ENCODE results near the gene C14orf180. TPM values are rescaled to one million over a fixed set of nuclear protein-coding genes. Genes with fewer than 3 reads are reported as not detected.

C14orf180 gene
- total RNA-seq, 1 experiment from 2014 or later: not detected

DNA sequence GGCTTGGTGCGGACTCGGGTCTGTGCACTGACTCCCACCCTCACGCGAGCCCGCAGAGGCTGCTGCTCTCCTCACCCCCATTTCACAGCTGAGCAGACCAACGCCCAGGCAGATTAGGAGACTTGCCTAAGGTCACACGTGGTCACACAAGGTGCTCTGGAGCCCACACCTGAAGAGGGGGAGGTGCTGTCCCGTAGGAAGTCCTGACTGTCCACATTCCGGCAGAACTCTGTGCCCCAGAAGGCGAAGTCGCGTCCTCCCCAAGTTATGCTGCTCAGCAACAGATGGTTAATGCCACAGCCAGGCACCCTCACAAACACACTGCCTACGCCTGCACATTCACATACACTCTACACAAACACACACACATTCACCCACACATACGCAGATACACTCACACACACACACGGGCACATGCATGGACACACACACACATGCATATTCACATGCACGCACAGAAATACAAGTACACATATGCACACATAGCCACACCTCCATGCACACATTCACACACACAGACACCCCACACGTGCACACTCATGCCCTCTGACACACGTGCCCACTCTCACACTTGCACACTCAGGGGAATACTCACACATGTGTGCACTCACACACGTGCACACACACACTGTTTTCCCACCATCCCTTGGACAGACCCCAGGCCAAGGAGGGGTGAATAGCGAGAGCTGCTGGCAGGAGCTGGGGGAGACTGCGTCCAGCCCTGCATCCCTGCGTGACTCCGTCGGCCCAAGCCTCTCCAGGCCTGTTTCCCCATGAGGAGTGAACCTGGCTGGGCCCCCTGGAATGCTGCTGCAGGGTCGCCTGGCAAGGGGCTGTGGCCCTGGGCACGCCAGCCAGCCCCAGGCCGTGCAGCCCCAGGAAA is 4.1 kb downstream of the C14orf180 start:
- Histone ChIP-seq H3K27me3 (ENCODE audit: control insufficient read depth, insufficient read depth, low read length) (no peaks in the 10 kb centered on the region), H3K36me3 (ENCODE audit: control insufficient read depth, insufficient read depth, low read length) (no peaks in the 10 kb centered on the region), H3K4me1 (ENCODE audit: control insufficient read depth, insufficient read depth, low read length) (no peaks in the 10 kb centered on the region), H3K9me3 (ENCODE audit: control insufficient read depth, insufficient read depth, low read depth, low read length) (no peaks in the 10 kb centered on the region), H3K27ac (ENCODE audit: low read length) (no peak overlapping the region), H3K4me3 (ENCODE audit: low read depth in 2 of 2, low read length in 2 of 2) (no peak overlapping the region)
- CTCF ChIA-PET: no interaction called here
- no peak for ATAC-seq
- in situ Hi-C loops (cut with HindIII; ENCODE audit: low pct_unique_long_range_greater_than_20kb, low sequenced_read_pairs) (no loop called here), intact Hi-C loops (cut with micrococcal nuclease; ENCODE audit: unreplicated experiment) (no loop called here)
- POLR2A ChIA-PET: no interaction called here
- TF ChIP-seq SIN3A (IDR thresholded peaks at IDR 0.05; ENCODE audit: borderline replicate concordance, insufficient read depth, low read depth, low read length): no peak
- TF ChIP-seq, protein P1, sequence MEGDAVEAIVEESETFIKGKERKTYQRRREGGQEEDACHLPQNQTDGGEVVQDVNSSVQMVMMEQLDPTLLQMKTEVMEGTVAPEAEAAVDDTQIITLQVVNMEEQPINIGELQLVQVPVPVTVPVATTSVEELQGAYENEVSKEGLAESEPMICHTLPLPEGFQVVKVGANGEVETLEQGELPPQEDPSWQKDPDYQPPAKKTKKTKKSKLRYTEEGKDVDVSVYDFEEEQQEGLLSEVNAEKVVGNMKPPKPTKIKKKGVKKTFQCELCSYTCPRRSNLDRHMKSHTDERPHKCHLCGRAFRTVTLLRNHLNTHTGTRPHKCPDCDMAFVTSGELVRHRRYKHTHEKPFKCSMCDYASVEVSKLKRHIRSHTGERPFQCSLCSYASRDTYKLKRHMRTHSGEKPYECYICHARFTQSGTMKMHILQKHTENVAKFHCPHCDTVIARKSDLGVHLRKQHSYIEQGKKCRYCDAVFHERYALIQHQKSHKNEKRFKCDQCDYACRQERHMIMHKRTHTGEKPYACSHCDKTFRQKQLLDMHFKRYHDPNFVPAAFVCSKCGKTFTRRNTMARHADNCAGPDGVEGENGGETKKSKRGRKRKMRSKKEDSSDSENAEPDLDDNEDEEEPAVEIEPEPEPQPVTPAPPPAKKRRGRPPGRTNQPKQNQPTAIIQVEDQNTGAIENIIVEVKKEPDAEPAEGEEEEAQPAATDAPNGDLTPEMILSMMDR (IDR thresholded peaks at IDR 0.05): no peak
- TF ChIP-seq POLR2AphosphoS5 (IDR thresholded peaks at IDR 0.05; ENCODE audit: low read depth, low read length): no peak
- TF ChIP-seq TCF7L2 (IDR thresholded peaks at IDR 0.05; ENCODE audit: low read depth, low read length): no peak
- TF ChIP-seq, protein P2, sequence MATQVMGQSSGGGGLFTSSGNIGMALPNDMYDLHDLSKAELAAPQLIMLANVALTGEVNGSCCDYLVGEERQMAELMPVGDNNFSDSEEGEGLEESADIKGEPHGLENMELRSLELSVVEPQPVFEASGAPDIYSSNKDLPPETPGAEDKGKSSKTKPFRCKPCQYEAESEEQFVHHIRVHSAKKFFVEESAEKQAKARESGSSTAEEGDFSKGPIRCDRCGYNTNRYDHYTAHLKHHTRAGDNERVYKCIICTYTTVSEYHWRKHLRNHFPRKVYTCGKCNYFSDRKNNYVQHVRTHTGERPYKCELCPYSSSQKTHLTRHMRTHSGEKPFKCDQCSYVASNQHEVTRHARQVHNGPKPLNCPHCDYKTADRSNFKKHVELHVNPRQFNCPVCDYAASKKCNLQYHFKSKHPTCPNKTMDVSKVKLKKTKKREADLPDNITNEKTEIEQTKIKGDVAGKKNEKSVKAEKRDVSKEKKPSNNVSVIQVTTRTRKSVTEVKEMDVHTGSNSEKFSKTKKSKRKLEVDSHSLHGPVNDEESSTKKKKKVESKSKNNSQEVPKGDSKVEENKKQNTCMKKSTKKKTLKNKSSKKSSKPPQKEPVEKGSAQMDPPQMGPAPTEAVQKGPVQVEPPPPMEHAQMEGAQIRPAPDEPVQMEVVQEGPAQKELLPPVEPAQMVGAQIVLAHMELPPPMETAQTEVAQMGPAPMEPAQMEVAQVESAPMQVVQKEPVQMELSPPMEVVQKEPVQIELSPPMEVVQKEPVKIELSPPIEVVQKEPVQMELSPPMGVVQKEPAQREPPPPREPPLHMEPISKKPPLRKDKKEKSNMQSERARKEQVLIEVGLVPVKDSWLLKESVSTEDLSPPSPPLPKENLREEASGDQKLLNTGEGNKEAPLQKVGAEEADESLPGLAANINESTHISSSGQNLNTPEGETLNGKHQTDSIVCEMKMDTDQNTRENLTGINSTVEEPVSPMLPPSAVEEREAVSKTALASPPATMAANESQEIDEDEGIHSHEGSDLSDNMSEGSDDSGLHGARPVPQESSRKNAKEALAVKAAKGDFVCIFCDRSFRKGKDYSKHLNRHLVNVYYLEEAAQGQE (IDR thresholded peaks at IDR 0.05; ENCODE audit: insufficient read depth in 1 of 2, low read depth in 2 of 2, low read length in 1 of 2): no peak
- DNase-seq (ENCODE audit: low read depth, low spot score): no peak
- no TSS peak for BruUV-seq (replicated peaks)

DNA sequence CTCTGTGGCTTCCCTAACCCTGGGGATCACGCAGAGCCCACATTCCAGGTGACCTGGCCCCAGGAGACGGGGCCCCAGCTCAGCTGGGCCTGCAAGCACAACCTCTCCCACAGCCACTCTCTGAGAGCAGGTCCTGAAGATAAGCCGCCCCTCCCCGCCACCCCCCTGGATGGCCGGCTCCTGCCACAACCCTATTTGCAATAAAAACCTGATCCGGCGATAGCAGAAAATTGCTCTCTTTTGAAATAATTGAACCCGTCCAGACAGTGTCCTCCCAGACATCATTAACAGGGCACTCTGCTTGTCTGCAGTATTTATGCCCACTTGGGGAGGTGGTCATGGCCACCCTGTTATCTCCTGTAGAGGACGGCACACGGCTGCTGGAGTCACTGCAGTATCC is 5.0 kb downstream of the C14orf180 start:
- ChIA-PET CTCF (no interaction called here), POLR2A (no interaction called here)
- no peaks in the 10 kb centered on the region for H3K9me3 ChIP-seq (ENCODE audit: control insufficient read depth, insufficient read depth, low read depth, low read length)
- no TSS peak for BruUV-seq (replicated peaks)
- no peaks in the 10 kb centered on the region for H3K4me1 ChIP-seq (ENCODE audit: control insufficient read depth, insufficient read depth, low read length)
- no peak overlapping the region for H3K4me3 ChIP-seq (ENCODE audit: low read depth in 2 of 2, low read length in 2 of 2)
- ATAC-seq: no peak
- no peak overlapping the region for H3K27ac ChIP-seq (ENCODE audit: low read length)
- no peaks in the 10 kb centered on the region for H3K27me3 ChIP-seq (ENCODE audit: control insufficient read depth, insufficient read depth, low read length)
- no peak for TF ChIP-seq TCF7L2 (IDR thresholded peaks at IDR 0.05; ENCODE audit: low read depth, low read length)
- TF ChIP-seq, protein P2 (IDR thresholded peaks at IDR 0.05; ENCODE audit: insufficient read depth in 1 of 2, low read depth in 2 of 2, low read length in 1 of 2): no peak
- no peak for TF ChIP-seq SIN3A (IDR thresholded peaks at IDR 0.05; ENCODE audit: borderline replicate concordance, insufficient read depth, low read depth, low read length)
- TF ChIP-seq, protein P1 (IDR thresholded peaks at IDR 0.05): no peak
- no peak for TF ChIP-seq POLR2AphosphoS5 (IDR thresholded peaks at IDR 0.05; ENCODE audit: low read depth, low read length)
- intact Hi-C loops (cut with micrococcal nuclease; ENCODE audit: unreplicated experiment): no loop called here
- in situ Hi-C loops (cut with HindIII; ENCODE audit: low pct_unique_long_range_greater_than_20kb, low sequenced_read_pairs): no loop called here
- no peak for DNase-seq (ENCODE audit: low read depth, low spot score)
- no peaks in the 10 kb centered on the region for H3K36me3 ChIP-seq (ENCODE audit: control insufficient read depth, insufficient read depth, low read length)
